ENCODE results near the gene GALNS. TPM values are rescaled to one million over a fixed set of nuclear protein-coding genes. Genes with fewer than 3 reads are reported as not detected.
"Not testable (repeated sequence)": the region's sequence is repeated elsewhere in the genome, so short reads cannot be mapped to it uniquely, and the experiment has no call there.

GALNS gene
- total and polyA plus RNA-seq, 2 experiments from 2014 or later = 9.7 to 18.8 TPM

- TF ChIP-seq ZNF331 (CRISPR knock-in tag; IDR thresholded peaks at IDR 0.05; ENCODE audit: low read depth) (no peak), CREB1 (CRISPR knock-in tag; IDR thresholded peaks at IDR 0.05; ENCODE audit: low read depth) (no peak), STAT1 (IDR thresholded peaks at IDR 0.05; ENCODE audit: unreplicated experiment) (no peak), NANOG (IDR thresholded peaks at IDR 0.05; ENCODE audit: borderline replicate concordance) (no peak), REST (IDR thresholded peaks at IDR 0.05; ENCODE audit: unreplicated experiment) (no peak), EZH2 (IDR thresholded peaks at IDR 0.05; ENCODE audit: low read depth, unreplicated experiment) (no peak)
Measured at GRCh38 chr16:88891083-88891482, 34.3 kb upstream of the GALNS start (continued).

GRCh38 chr16:88889702-88890352, 33.1 kb upstream of the GALNS start:
- not testable (repeated sequence) for H4K20me1 ChIP-seq (replicated peaks; ENCODE audit: insufficient read depth); H3K4me2 ChIP-seq; H3K9me2 ChIP-seq (ENCODE audit: insufficient read depth); H3K27ac Mint-ChIP-seq; H3K4me3 Mint-ChIP-seq; H3K9me3 Mint-ChIP-seq; ATAC-seq; H3F3A ChIP-seq (replicated peaks; ENCODE audit: low read depth); H3K27ac ChIP-seq (ENCODE audit: low read depth); H3K79me2 ChIP-seq (replicated peaks; ENCODE audit: insufficient read depth); H3K36me3 Mint-ChIP-seq (ENCODE audit: low read depth); H2AFZ ChIP-seq; H3K4me1 Mint-ChIP-seq; H3K36me3 ChIP-seq (ENCODE audit: insufficient read depth); H3K27me3 ChIP-seq (ENCODE audit: insufficient read depth); DNase-seq (ENCODE audit: low spot score); H3K4me3 ChIP-seq; H3K4me1 ChIP-seq (ENCODE audit: insufficient read depth)
- H3K27me3 Mint-ChIP-seq (ENCODE audit: insufficient read depth, low read depth, poor library complexity) = peaks cover 18% of the 10 kb centered on the region

- H3K4me3 ChIP-seq = no peak overlapping the region
- Mint-ChIP-seq H3K36me3 (ENCODE audit: low read depth) (peaks cover 3% of the 10 kb centered on the region; the same call in 1 of the 3 replicates), H3K4me3 (no peak overlapping the region), H3K9me3 (peaks cover 8% of the 10 kb centered on the region), H3K27ac (no peak overlapping the region), H3K4me1 (peaks cover 2% of the 10 kb centered on the region; the same call in 1 of the 3 replicates), H3K27me3 (ENCODE audit: insufficient read depth, low read depth, poor library complexity) (peaks cover 20% of the 10 kb centered on the region)
- H2AFZ ChIP-seq = no peak overlapping the region
- H3K36me3 ChIP-seq (ENCODE audit: insufficient read depth) = no peaks in the 10 kb centered on the region
- H3F3A ChIP-seq (replicated peaks; ENCODE audit: low read depth) = no peaks in the 10 kb centered on the region
- no peak overlapping the region for H3K4me2 ChIP-seq
- ATAC-seq (no peak), DNase-seq (ENCODE audit: low spot score) (no peak)
- H4K20me1 ChIP-seq (replicated peaks; ENCODE audit: insufficient read depth) = no peaks in the 10 kb centered on the region
- no peaks in the 10 kb centered on the region for H3K27me3 ChIP-seq (ENCODE audit: insufficient read depth)
- no peaks in the 10 kb centered on the region for H3K9me2 ChIP-seq (ENCODE audit: insufficient read depth)
- H3K27ac ChIP-seq (ENCODE audit: low read depth) = no peak overlapping the region
- H3K4me1 ChIP-seq (ENCODE audit: insufficient read depth) = no peaks in the 10 kb centered on the region
- H3K79me2 ChIP-seq (replicated peaks; ENCODE audit: insufficient read depth) = no peaks in the 10 kb centered on the region
- TF ChIP-seq JUNB (IDR thresholded peaks at IDR 0.05; ENCODE audit: unreplicated experiment) (no peak), CTCF (conservative IDR thresholded peaks at IDR 0.05; ENCODE audit: low read depth in 2 of 2) (no peak), POLR2AphosphoS5 (IDR thresholded peaks at IDR 0.05; ENCODE audit: low read depth) (no peak), STAT1 (IDR thresholded peaks at IDR 0.05; ENCODE audit: unreplicated experiment) (no peak), CREB1 (CRISPR knock-in tag; IDR thresholded peaks at IDR 0.05; ENCODE audit: low read depth) (no peak), ZNF331 (CRISPR knock-in tag; IDR thresholded peaks at IDR 0.05; ENCODE audit: low read depth) (no peak), EZH2 (IDR thresholded peaks at IDR 0.05; ENCODE audit: low read depth, unreplicated experiment) (no peak)
Measured at GRCh38 chr16:88888461-88889387, 32.0 kb upstream of the GALNS start.

All from GM23338 (cell line).